ENCODE data around the gene OR52E6.

Gene OR52E6

DNA sequence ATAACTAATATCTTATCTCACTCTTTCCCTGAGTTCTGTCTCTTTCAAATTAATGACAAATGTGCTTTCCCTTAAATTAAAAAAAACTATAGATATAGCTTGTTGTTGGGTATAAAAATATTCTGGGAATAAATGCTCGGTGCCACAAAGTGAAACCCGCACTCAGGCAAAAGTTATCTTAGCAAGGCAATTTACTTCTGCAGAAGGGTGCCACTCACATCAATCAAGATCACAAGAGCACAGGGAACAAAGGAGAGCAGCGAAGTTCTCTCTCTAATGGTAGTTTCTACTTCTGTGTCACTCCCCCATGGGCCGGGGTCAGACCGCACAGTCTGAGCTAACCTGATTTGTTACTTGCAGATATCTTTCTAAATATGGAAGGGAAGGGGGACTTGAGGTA is 37.7 kb downstream of the OR52E6 start:
- DNase-seq (ENCODE audit: low read depth in 1 of 2, low spot score in 1 of 2) = no peak

DNA sequence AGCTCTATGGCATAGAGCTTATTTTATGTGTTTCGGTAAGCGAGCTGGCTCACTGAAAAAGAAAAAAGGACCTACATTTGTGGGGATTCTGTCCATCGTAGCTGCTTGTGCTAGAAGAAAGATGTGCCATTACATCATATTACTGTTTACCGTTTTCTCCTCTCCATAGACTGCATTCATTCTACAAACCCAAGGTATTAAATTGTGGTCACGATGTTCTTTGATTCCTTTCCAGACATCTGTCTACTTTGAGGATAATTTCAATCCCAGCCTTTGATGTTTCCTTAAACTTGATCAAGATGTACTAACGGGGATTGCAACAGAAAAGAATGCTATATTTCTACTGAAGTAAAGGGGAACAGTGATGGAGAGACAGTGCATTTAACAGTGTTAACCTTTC is 45.2 kb downstream of the OR52E6 start:
- DNase-seq (ENCODE audit: low read depth in 1 of 2, low spot score in 1 of 2) = no peak

DNA sequence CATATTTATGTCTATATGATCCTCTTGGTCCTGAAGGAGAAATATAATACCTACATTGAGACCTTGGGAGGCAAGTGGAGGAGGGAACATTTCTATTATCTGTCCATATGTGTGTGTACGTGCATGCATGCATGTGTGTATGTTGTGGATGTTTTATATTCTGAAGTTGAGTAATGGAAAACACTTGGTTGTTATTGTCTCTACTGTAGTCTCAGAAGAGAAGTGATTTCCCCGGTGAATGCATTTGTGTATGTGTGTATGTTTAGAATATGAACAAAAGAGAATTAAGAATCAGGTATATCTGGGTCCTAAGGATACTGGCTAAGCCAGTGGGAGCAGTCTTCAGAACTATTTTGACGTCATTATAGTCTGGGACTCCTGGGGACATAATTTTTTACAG is 50.5 kb downstream of the OR52E6 start, which contains the start of gene OR52N1:
Gene OR52N1 (minus strand): TSS at position 101 of the 400 bp plus-strand sequence. CDS start 2,449 bp downstream, outside the sequence.
- no peak for DNase-seq (ENCODE audit: low read depth in 1 of 2, low spot score in 1 of 2)
